ENCODE measurements around the gene KRTAP5-1. TPM values are rescaled to one million over a fixed set of nuclear protein-coding genes. Genes with fewer than 3 reads are reported as not detected.
"Not testable (repeated sequence)": the region's sequence is repeated elsewhere in the genome, so short reads cannot be mapped to it uniquely, and the experiment has no call there.

Gene KRTAP5-1
- total and polyA plus RNA-seq, 10 of the 15 experiments (the other 5 are each of a cell fraction or from before 2014, with no cell fraction given): not detected

DNA sequence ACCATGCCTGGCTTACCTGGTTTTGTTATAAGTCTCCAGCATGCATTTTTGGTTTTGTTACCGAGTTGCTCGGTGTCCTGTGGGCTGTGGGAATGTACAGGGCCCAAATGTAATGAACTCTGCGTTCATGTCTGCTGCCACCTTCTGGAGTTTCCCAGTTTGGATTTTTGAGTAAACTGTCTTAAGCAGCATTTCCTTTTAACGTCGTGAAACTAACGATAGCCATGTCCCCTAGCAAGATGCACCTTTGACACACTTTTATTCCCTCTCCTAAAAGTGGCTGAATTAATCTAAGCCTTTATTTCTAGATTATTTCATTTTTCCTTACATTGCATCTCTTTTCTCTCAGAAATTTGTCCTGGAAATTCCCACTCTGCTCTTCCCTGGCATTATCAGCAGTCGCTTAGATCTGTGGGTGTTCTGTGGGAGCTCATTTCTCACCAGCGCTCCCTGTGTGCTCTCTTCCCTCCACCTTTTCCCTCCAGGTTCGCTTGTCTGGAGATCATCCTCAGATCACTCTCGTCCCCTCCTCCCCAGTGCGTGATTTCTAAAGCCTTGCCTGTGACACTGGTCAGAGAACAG, 11.0 kb upstream of the KRTAP5-1 start:
- ChIA-PET RAD21 (ENCODE audit: unreplicated experiment) (interaction anchor here (1.2 kb wide), 1 partner anchor 49 kb away, joined by 3 read pairs; no protein-coding TSS in a partner anchor), SMC1A (ENCODE audit: uncharacterized antibody, unreplicated experiment) (interaction anchor here (1.3 kb wide), 1 partner anchor 35 kb away, joined by 3 read pairs; no protein-coding TSS in a partner anchor), CTCF (interaction anchor here (1.0 to 2.8 kb wide), 4 partner anchors 21 to 57 kb away, joined by 3 to 12 read pairs (median 6); partner anchors contain the start of gene KRTAP5-5)
- H3K9me3 ChIP-seq (replicated peaks; ENCODE audit: control insufficient read depth, insufficient read depth, low read length); DNase-seq (ENCODE audit: low read depth, low spot score); POLR2A ChIA-PET; H3K4me3 ChIP-seq; BruUV-seq (replicated peaks); H3K36me3 ChIP-seq (ENCODE audit: control insufficient read depth in 2 of 2, insufficient read depth in 2 of 2, low read length in 1 of 2); H3K79me2 ChIP-seq (ENCODE audit: control insufficient read depth, insufficient read depth, low read length); H2AFZ ChIP-seq (ENCODE audit: control insufficient read depth, low read depth, low read length); in situ Hi-C loops (cut with MboI); H3K4me2 ChIP-seq (ENCODE audit: control insufficient read depth, insufficient read depth); ATAC-seq; H3K27ac ChIP-seq (ENCODE audit: control insufficient read depth, insufficient read depth); FAIRE-seq; H3K27me3 ChIP-seq (replicated peaks in 1 of 2; ENCODE audit: control insufficient read depth in 2 of 2, insufficient read depth in 2 of 2, low read length in 1 of 2); H3K9ac ChIP-seq (ENCODE audit: control insufficient read depth, insufficient read depth, low read length); H4K20me1 ChIP-seq (ENCODE audit: control insufficient read depth, insufficient read depth); H3K4me1 ChIP-seq (ENCODE audit: control insufficient read depth, insufficient read depth, low read length): not testable (repeated sequence)
- intact Hi-C loops (cut with micrococcal nuclease; ENCODE audit: unreplicated experiment): loop anchor here (1.0 kb wide), 1 partner anchor 33 kb away; the partner anchor contains the start of gene KRTAP5-5
- WGBS (ENCODE audit: insufficient coverage, insufficient replicate concordance, low lambda C conversion rate, missing lambda C conversion rate): 59% methylated on average over 11 of the region's 11 CpGs

GRCh38 chr11:1592628-1593027, 7.5 kb upstream of the KRTAP5-1 start:
- CTCF ChIA-PET: interaction anchor here (1.0 to 1.4 kb wide), 2 partner anchors 11 to 18 kb away, joined by 3 to 4 read pairs; no protein-coding TSS in a partner anchor
- Histone ChIP-seq H3K27me3 (replicated peaks in 1 of 2; ENCODE audit: control insufficient read depth in 2 of 2, insufficient read depth in 2 of 2, low read length in 1 of 2) (no peaks in the 10 kb centered on the region; a peak in 1 of 4 replicates), H3K27ac (ENCODE audit: control insufficient read depth, insufficient read depth) (no peak overlapping the region), H2AFZ (ENCODE audit: control insufficient read depth, low read depth, low read length) (no peak overlapping the region), H3K4me1 (ENCODE audit: control insufficient read depth, insufficient read depth, low read length) (no peaks in the 10 kb centered on the region), H3K36me3 (ENCODE audit: control insufficient read depth in 2 of 2, insufficient read depth in 2 of 2, low read length in 1 of 2) (no peaks in the 10 kb centered on the region), H3K79me2 (ENCODE audit: control insufficient read depth, insufficient read depth, low read length) (no peaks in the 10 kb centered on the region), H3K9ac (ENCODE audit: control insufficient read depth, insufficient read depth, low read length) (no peak overlapping the region), H3K4me2 (ENCODE audit: control insufficient read depth, insufficient read depth) (no peak overlapping the region), H3K9me3 (replicated peaks; ENCODE audit: control insufficient read depth, insufficient read depth, low read length) (no peaks in the 10 kb centered on the region; the same call in 2 of the 3 replicates), H4K20me1 (ENCODE audit: control insufficient read depth, insufficient read depth) (no peaks in the 10 kb centered on the region), H3K4me3 (no peak overlapping the region)
- SMC1A ChIA-PET (ENCODE audit: uncharacterized antibody, unreplicated experiment): no interaction called here
- RAD21 ChIA-PET (ENCODE audit: unreplicated experiment): no interaction called here
- DNase-seq (ENCODE audit: low read depth, low spot score): no peak
- intact Hi-C loops (cut with micrococcal nuclease; ENCODE audit: unreplicated experiment): no loop called here
- POLR2A ChIA-PET: no interaction called here
- FAIRE-seq: no peak
- ATAC-seq: no peak
- in situ Hi-C loops (cut with MboI): no loop called here
- WGBS (ENCODE audit: insufficient coverage, insufficient replicate concordance, low lambda C conversion rate, missing lambda C conversion rate): 86% methylated on average over 9 of the region's 9 CpGs
- BruUV-seq (replicated peaks): no TSS peak
- no peak for TF ChIP-seq TCF12 (IDR thresholded peaks at IDR 0.05; ENCODE audit: low read depth, low read length)
- TF ChIP-seq ATF7 (IDR thresholded peaks at IDR 0.05; ENCODE audit: low read depth): no peak
- no peak for TF ChIP-seq SP1 (IDR thresholded peaks at IDR 0.05; ENCODE audit: low read depth, low read length)
- no peak for TF ChIP-seq TCF7 (IDR thresholded peaks at IDR 0.05; ENCODE audit: borderline replicate concordance)
- TF ChIP-seq RFX5 (IDR thresholded peaks at IDR 0.05; ENCODE audit: low read depth, low read length): no peak
- no peak for TF ChIP-seq SMARCA5 (IDR thresholded peaks at IDR 0.05)
- no peak for TF ChIP-seq EZH2 (IDR thresholded peaks at IDR 0.05; ENCODE audit: borderline replicate concordance, control insufficient read depth, low read depth, low read length)
- no peak for TF ChIP-seq MYC (IDR thresholded peaks at IDR 0.05; ENCODE audit: insufficient read depth, insufficient read length, insufficient replicate concordance, low read length, severe bottlenecking)
- no peak for TF ChIP-seq ZBTB11 (CRISPR knock-in tag; IDR thresholded peaks at IDR 0.05)
- no peak for TF ChIP-seq ZBTB33 (IDR thresholded peaks at IDR 0.05)
- TF ChIP-seq MEF2A (IDR thresholded peaks at IDR 0.05; ENCODE audit: insufficient read depth, low read depth, low read length): no peak
- TF ChIP-seq GATAD2B (conservative IDR thresholded peaks at IDR 0.05; ENCODE audit: low read depth): no peak
